ENCODE data around the gene DSCAML1. TPM values are rescaled to one million over a fixed set of nuclear protein-coding genes. Genes with fewer than 3 reads are reported as not detected.
A peak's percentile ranks its signal among the peaks of the same experiment; 100 is the strongest.

The DSCAML1 gene
- total and polyA plus RNA-seq, 2 of the 8 experiments (the other 6 are each of a cell fraction or from before 2014, with no cell fraction given): 0.19 to 0.24 TPM

- H2BK15ac ChIP-seq (ENCODE audit: low read length): peak overlapping the region; percentile 31; the same call in 1 of the 2 replicates
- no peak overlapping the region for H3K56ac ChIP-seq (replicated peaks; ENCODE audit: insufficient read length, low read depth, low read length)
- H3K36me3 ChIP-seq (ENCODE audit: control insufficient read depth in 2 of 4, insufficient read depth in 4 of 4, low read length in 3 of 4): no peaks in the 10 kb centered on the region
- H3K23ac ChIP-seq (ENCODE audit: insufficient read length): no peak overlapping the region
- peaks cover 5% of the 10 kb centered on the region; the same call in 1 of the 2 replicates for H3K23me2 ChIP-seq (ENCODE audit: low read depth, low read length)
- no peak overlapping the region for H2BK5ac ChIP-seq (ENCODE audit: low read depth, low read length)
- no peak overlapping the region for H2BK120ac ChIP-seq (replicated peaks; ENCODE audit: low read depth, low read length)
- ChIA-PET CTCF (ENCODE audit: partially characterized antibody) (interaction anchor here (0.6 to 5.3 kb wide), 7 partner anchors 11 to 215 kb away, joined by 3 to 29 read pairs (median 4); no protein-coding TSS in a partner anchor), POLR2A (ENCODE audit: partially characterized antibody) (no interaction called here)
- no peak overlapping the region for H2BK20ac ChIP-seq (ENCODE audit: low read length)
- no peaks in the 10 kb centered on the region for H3K79me2 ChIP-seq (ENCODE audit: control insufficient read depth in 1 of 2, insufficient read depth in 2 of 2, low read length in 2 of 2)
- peaks cover 5 to 18% (median 10%) of the 10 kb centered on the region in 4 experiments for H3K4me1 ChIP-seq (replicated peaks in 1 of 4; ENCODE audit: control insufficient read depth in 3 of 4, insufficient read depth in 4 of 4, low read length in 3 of 4)
- 97% methylated on average over 9 of the region's 23 CpGs; no CpG with 5 or more reads in 1 of the 2 experiments for WGBS, 2 experiments (ENCODE audit: extremely low coverage in 1 of 2, insufficient coverage in 1 of 2, insufficient read length in 1 of 2, insufficient replicate concordance in 2 of 2, low coverage in 1 of 2, low lambda C conversion rate in 2 of 2, missing lambda C conversion rate in 1 of 2)
- H3K9me3 ChIP-seq (ENCODE audit: insufficient read depth in 2 of 2, low read depth in 1 of 2, low read length in 1 of 2): no peaks in the 10 kb centered on the region
- no peak overlapping the region for H2AK5ac ChIP-seq (ENCODE audit: low read depth, low read length)
- H3K27ac ChIP-seq (ENCODE audit: low read depth, low read length): no peak overlapping the region
- peak overlapping the region; percentile 47 for H4K91ac ChIP-seq (replicated peaks; ENCODE audit: insufficient read length, low read length)
- H3K79me1 ChIP-seq (ENCODE audit: low read depth, low read length): no peaks in the 10 kb centered on the region; the same call in 1 of the 2 replicates
- no peak overlapping the region for H3K4ac ChIP-seq (replicated peaks; ENCODE audit: insufficient read length, low read depth, low read length)
- no peak overlapping the region for H2AFZ ChIP-seq (ENCODE audit: low read length)
- no peak overlapping the region for H3K9ac ChIP-seq (replicated peaks in 1 of 4; ENCODE audit: extremely low read depth in 1 of 4, low read depth in 3 of 4, low read length in 3 of 4)
- H3K4me3 ChIP-seq (ENCODE audit: extremely low read depth in 1 of 4, insufficient read depth in 2 of 4, low read depth in 3 of 4, low read length in 4 of 4): no peak overlapping the region
- H4K8ac ChIP-seq (ENCODE audit: extremely low read depth, insufficient read depth, low read length): no peak overlapping the region
- H4K20me1 ChIP-seq (replicated peaks in 1 of 2; ENCODE audit: control insufficient read depth in 1 of 2, insufficient read depth in 2 of 2, low read length in 2 of 2): no peaks in the 10 kb centered on the region
- H2BK12ac ChIP-seq (ENCODE audit: low read depth, low read length): no peak overlapping the region
- FAIRE-seq (no peak), DNase-seq (ENCODE audit: low read depth in 1 of 2, low spot score in 2 of 2) (no peak)
- no peak overlapping the region for H3K4me2 ChIP-seq (ENCODE audit: insufficient read depth in 1 of 2, low read depth in 2 of 2, low read length in 2 of 2)
- no peak overlapping the region for H3K14ac ChIP-seq (ENCODE audit: insufficient read length)
- H3K18ac ChIP-seq (ENCODE audit: extremely low read depth, low read length): no peak overlapping the region
- no peak overlapping the region for H4K5ac ChIP-seq (ENCODE audit: insufficient read length, low read depth, low read length)
- H3K27me3 ChIP-seq (replicated peaks in 1 of 4; ENCODE audit: control insufficient read depth in 3 of 4, extremely low read depth in 1 of 4, insufficient read depth in 3 of 4, low read length in 3 of 4): no peaks in the 10 kb centered on the region
- no peak for TF ChIP-seq FOSL1 (IDR thresholded peaks at IDR 0.05; ENCODE audit: insufficient read depth, low read depth, low read length)
- TF ChIP-seq, protein P1, sequence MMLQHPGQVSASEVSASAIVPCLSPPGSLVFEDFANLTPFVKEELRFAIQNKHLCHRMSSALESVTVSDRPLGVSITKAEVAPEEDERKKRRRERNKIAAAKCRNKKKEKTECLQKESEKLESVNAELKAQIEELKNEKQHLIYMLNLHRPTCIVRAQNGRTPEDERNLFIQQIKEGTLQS (IDR thresholded peaks at IDR 0.05; ENCODE audit: insufficient read depth, low read depth, low read length): no peak
- TF ChIP-seq BACH1 (IDR thresholded peaks at IDR 0.05; ENCODE audit: low read length): no peak
- no peak for TF ChIP-seq BRCA1 (IDR thresholded peaks at IDR 0.05; ENCODE audit: low read depth, low read length)
- no peak for TF ChIP-seq CTBP2 (IDR thresholded peaks at IDR 0.05; ENCODE audit: borderline replicate concordance, insufficient read depth, insufficient read length, low read length)
- no peak for TF ChIP-seq KDM4A (IDR thresholded peaks at IDR 0.05; ENCODE audit: low read depth, low read length, severe bottlenecking)
- TF ChIP-seq PHF8 (conservative IDR thresholded peaks at IDR 0.05; ENCODE audit: low read depth, low read length): no peak
- TF ChIP-seq ASH2L (IDR thresholded peaks at IDR 0.05; ENCODE audit: low read length): no peak
- TF ChIP-seq SP2 (IDR thresholded peaks at IDR 0.05; ENCODE audit: low read length): no peak
- no peak for TF ChIP-seq JUN (IDR thresholded peaks at IDR 0.05; ENCODE audit: low read depth, low read length)
- no peak for TF ChIP-seq SP4 (IDR thresholded peaks at IDR 0.05; ENCODE audit: low read length)
Measured at GRCh38 chr11:117481885-117482284, 315.1 kb downstream of the DSCAML1 start.

All from H1 (cell line).